GM19240 (cell line): ENCODE results near the gene LGR6.

Source experiments
- DNase-seq: peaks from one replicate; pipeline ENCODE4 v3.0.0; 2011; ENCODE audit warnings: low spot score; ENCODE audit not compliant: insufficient read length

The LGR6 gene

DNA sequence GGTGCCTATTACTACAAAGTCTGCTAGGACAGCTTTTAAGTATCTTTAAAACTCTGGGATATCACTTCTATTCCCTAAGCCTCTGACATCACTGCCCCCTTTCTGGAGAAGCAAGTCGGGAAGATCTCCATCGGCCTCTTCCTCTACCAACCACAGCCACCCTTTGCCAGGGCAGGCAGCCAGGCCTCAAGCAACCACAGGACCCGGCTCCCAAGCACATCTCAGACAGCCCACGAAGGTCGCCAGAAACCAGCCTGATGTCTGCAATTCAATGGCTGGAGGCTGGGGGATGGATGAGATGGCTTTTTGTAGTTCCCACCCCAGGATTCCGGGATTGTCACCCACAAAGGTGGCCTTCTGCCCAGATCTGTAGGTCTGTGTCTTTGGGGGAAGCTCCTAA, 70.7 kb downstream of the LGR6 start:
- DNase-seq = no peak

DNA sequence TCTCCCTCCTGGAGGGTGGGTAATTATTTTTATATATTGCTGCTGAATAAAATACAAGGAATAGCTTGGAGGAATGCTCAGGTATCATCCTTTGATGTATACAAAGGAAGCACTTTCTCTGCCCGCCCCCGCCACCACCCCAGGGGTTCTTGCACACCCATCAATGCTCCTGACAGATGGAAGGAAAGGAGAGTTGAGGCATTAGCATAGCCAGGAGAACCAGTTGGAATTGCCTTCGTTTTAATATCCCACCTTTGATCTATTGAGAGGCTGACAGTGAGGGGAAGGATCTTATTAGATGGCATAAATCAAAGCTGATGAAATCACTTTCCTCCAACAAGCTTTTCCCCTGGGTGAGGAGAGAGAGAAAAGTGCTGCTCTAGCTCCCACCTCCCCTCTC, 71.1 kb downstream of the LGR6 start:
- no peak for DNase-seq

DNA sequence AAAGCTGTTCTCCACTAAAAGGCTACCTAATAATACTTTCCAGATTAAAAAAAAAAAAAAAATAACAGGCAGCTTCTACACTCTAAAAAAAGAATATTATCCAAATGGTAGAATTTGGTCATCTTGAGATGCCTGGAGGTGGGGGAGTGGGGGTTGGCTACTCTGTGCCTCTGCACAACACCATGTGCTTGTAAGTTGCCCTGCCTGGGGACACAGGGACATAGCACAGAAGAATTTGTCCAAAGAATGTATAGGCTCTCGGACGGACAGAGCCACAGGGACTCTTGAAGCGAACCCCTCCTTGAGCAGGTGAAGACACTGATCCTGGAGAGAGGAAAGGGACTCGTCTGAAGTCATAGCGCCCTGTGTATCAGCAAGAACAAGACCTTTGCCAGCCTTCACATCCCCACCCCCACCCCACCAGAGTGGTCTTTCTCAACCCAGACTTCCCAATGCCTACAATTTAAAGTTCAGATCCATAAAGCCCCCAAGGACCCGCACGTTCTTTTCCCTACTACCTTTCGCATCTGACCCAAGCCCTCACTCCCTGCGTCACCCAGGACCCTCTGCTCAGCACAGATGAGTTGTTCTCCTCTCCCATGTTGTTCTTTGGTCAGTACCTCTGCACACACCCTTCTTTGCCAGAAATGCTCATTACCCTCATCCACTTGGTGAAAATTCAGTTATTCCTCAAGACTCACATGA, 72.6 kb downstream of the LGR6 start:
- no peak for DNase-seq

DNA sequence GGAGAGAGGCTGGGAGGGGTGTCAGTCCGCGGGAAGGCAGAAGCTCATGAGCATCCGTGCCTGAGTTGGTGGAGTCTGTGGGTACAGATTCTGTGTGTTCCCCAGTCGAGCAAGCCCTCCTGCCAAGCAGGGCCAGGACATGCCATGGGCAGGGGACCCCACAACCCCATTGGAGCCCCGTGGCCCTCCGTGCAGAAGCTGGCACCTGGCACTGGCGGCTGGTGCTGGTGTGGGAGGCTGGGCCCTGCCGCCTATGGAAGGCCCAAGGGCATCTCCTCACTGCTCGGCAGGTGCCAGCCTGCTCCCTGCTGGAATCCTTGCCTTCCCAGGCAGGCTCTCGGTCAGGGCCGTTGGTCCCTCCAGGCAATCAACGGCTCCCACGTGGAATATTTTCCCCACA, 74.4 kb downstream of the LGR6 start:
- no peak for DNase-seq

DNA sequence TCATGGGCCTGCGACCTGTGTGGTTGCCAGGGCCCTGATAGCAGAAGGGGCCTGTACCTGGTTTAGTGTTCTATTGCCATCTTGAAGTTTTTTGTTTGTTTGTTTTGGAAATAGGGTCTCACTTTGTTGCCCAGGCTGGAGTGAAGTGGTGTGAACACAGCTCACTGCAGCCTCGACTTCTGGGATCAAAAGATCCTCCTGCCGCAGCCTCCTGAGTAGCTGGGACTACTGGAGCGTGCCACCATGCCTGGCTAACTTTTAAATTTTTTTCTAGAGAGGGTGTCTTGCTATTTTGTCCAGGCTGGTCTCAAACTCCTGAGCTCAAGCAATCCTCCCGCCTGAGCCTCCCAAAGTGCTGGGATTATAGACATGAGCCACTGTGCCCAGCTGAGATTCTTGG, 75.2 kb downstream of the LGR6 start:
- DNase-seq = no peak

DNA sequence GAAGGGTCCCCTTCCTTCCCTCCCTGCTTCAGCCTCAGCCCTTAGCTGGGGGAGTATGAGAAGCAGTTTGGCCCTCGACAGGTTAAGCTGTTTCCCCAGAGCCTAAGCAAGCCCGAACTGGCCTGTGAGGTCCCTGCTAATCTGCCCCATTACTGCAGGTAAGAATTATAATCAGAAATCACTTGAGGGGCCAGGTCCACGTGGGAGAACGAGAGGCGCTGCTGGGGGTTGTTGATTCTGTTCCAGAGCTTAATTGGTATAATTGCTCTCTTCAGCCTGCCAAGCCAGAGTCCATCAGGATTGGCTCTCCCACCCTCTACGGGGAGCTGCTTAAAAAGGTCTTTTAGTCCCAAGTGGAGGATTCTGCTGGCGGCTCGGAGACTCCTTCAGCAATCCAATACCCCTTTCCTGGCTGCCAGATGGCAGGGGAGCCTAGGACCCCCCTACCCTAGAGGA, 77.3 kb downstream of the LGR6 start:
- DNase-seq = no peak

DNA sequence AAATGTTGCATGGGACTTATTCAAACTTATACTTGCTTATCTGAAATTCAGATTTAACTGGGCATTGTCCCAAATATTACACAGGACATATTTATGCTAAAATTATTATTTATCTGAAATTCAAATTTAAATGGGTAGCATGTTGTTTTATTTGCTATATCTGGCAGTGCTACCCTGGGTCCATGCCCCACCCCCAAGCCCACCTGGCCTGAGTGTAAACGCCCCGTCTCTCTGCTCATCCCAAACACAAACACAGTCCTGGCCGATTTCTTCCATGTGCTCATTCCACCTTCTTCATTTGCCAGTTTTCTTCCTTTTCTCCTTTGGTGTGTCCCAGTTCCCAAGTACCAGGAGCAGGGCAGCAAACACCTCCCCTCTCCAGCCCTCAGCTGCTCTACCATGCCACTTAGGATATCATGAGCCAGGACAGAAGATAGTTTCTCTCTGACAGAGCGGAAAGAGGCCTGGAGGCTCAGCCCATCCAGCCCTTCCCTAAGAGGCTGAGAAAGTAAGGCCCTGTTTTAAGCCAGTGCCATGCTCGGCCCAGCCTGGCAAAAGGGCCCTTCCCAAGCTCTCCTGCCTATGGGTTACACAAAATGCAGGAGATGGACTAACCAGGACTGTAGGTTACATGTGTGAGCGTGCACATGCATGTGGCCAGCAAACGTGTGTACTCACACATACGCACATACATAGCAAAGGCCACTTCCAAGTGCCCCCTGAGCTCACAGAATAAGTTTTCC, 78.7 kb downstream of the LGR6 start:
- DNase-seq = no peak

DNA sequence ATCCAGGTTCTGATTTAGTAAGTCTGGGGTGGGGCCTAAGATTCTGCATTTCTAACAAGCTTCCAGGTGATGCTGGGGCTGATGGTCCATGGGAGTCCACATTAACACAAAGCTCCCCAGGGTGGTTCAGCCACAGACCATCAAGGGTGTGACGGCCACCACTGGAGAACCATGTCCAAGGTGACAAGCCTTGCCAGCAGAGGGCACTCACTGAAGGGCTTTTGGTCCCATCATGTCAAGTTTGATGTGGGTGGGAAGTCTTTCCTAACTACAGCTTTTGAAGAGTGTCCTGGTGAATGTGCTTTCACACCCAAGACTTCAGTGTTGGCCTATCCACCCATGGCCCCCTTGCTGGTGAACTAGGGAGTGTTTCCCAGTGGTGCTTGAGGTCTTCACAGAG, 81.0 kb downstream of the LGR6 start:
- DNase-seq = no peak

DNA sequence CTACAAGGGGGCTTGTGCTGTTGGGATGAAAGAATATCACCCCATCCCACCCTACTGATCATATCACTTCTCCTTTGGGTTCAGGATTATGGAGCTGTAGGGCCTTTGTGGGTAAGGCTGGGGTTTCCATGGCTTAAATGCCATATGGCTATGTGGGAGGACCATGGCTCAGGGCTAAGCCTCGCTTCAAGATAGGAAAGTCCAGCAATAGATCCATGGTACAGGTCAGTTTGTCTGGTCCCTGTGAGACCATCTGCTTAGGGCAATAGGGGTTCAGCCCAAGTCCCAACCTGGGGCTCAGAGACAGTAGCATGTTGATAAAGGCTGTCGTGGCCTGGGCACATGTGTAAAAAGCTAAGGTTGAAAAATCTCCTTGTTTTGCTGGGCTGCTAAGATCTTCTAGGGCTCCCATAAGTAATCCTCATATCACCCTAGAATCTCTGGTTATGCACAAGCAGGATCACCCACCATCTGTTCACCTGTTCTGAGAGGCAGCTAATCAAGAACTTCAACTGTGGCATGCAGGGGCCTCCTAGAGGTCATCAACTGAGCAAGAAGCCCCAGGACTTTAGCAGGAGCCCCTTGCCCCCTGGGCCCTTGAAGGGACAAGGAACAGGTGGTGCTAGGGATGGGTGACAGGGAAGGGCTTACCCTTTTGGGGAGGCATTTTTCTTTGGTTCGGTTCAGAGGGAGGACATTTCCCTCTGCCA, 81.6 kb downstream of the LGR6 start:
- no peak for DNase-seq

DNA sequence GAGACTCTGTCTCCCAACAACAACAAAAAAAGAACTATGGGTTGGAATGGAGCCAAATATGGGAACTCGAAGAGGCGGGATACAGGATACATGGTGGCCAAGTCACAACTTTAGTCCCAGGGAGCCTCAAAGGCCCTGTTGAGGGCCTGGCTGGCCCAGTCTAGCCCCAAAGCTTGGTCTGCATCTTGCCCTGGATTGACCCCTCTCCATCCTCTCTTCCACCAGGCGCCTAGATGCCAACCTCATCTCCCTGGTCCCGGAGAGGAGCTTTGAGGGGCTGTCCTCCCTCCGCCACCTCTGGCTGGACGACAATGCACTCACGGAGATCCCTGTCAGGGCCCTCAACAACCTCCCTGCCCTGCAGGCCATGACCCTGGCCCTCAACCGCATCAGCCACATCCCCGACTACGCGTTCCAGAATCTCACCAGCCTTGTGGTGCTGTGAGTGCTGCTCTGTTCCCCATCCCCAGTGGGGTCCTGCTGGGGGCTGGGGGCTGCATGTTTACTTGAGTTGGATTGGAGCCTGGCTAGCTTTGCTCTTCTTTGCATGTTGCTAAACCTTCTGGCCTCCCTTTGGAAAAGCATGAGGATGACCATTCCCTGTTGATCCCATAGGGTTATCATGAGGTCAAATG, 82.6 kb downstream of the LGR6 start:
- no peak for DNase-seq

DNA sequence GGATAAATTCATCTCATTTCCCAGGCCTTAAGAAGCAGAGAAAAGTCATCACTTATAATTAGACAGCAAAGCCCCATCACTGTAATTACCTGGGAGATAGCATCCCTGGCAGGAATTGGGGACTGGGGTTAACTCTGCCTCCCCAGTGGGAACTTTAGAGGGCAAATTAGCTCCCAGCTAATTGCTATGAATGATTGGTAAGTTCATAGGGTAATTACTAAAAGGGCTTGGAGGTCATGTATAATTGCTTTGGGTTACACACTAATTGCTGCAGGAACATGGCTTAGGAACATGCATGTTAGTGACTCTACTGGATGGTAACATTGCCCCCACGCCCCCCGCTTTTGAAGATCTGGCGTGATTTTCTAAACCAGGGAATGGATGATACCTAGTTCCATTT, 83.3 kb downstream of the LGR6 start:
- no peak for DNase-seq

DNA sequence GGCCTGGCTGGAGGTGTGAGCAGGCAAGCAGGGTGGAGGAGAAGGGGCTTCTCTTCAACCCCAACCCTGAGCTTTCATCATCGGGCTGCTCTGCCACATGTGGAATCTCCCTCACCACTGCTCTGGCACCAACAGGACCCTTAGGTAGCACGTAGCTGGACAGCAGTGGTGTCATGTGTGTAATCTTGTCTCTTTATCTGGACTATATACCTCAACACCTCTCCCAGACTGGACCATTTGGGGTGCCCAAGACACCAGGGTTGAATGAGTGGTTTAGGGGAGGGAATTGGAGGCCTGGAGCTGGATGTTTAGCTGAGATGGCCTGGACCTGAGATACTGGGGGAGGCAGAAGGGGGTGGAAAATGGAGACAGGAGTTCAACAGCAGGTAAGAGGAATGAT, 85.2 kb downstream of the LGR6 start:
- DNase-seq = no peak

DNA sequence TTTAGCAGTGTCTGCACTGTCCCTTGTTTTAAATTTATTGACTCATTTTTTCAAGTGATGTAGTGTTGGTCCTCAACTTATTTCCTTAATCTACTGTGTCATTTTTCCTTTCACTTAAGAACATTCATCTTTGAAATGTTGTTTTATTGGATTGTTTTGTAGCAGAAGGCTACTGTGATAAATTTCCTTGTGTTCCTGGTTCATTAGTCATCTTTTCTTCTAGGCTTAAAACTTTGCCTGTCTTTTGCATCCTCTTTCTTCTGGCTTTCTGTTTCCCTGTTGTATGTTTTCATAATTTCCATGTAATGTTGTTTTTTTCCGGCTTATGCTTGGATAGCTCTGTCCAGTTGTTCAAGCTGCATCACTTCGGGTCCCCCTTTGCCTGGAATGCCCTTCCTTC, 86.2 kb downstream of the LGR6 start:
- DNase-seq = no peak

DNA sequence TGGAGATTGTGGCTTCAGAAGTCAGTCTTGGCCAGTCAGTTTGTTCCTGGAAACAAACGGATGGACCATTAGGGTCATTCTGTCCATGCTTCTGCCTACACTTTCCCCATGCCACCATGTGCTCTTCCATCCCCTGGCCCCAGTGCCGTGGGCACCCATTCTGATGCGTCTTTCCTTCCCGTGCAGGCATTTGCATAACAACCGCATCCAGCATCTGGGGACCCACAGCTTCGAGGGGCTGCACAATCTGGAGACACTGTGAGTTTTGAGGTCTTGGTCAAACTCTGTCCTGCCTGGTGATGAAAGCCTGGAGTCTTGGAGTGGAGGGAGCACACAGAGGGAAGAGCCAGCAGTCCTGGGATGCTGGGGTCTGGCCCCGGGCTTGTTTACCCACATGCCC, 87.0 kb downstream of the LGR6 start:
- no peak for DNase-seq

DNA sequence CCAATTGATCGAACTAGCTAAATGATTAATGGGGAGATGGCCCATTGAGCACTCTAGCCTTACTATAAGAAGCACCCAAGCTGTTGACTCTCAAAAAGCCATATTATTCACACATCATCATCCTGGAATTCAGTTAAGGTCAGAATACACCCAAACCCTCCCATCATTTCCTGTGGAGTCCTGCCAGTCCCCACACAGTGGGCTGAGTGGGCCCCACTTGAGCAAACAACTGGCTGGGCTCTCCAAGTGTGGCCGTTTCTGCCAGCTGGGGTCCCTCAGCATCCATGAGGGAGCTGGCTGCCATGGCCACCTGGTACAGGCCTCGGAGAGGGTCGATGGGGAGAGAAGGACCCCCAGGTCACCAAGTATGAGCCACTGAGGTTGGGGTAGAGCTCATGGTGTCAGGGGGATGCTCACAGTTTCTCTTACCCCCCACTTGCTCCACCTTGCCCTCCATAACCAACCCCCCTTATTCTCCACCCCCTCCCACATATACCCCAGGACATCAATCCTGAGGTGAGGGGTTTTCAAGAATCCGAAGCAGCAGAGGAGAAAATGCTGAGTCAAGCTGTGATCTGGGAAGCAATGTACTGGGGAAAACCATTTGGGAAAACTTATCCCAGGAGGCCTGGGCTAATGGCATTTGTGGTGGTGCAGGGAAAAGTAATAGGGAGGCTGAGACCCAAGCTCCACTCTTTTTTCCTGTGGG, 87.9 kb downstream of the LGR6 start:
- no peak for DNase-seq

DNA sequence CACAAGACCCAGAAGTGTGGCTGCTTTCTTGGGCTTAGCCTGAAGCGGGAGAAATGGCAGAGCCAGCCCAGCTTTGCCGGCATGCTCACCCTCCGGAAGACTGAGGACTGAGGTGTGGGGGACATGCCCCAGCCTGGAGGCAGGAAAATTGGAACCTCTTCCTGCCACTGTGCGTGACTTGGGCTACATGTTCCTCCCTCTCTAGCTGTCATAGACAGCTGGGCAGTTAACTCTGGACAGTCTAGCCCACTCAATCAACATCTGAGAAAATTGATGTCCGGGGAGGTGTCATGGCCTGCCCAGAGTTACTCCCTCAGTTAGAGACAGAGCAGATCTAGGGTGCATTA, 88.4 kb downstream of the LGR6 start:
- DNase-seq = no peak

DNA sequence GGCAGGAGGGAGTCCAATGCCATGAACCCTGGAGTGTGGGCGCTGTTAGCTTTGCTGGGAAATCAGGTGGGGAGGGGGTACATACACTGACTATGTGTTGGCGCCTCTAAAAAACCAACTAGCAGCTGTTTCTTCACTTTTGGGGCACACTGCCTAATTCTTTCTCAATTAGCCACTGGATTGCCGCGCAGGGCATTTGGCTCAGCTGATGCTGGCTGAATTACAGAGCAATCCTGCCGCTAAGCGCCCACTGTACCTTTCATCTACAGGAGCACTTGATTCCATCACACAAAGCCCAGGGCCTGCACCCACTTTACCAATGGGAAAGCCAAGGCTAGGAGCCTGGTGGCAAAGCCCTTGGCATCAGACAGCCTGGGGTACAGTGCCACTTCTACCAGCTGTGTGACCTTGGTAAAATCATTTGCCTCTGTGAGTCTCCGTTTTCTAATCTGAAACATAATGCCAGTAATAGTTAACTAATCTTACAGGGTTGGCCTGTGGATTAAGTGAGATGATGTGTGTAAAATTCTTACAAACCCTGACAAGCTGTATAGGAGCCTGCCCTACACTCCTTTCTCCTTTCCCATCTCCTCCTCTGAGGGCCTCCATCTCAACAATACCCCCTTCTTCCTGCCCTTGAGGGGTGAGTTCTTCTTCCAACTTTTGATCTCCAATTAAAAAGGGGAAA, 89.1 kb downstream of the LGR6 start:
- no peak for DNase-seq

DNA sequence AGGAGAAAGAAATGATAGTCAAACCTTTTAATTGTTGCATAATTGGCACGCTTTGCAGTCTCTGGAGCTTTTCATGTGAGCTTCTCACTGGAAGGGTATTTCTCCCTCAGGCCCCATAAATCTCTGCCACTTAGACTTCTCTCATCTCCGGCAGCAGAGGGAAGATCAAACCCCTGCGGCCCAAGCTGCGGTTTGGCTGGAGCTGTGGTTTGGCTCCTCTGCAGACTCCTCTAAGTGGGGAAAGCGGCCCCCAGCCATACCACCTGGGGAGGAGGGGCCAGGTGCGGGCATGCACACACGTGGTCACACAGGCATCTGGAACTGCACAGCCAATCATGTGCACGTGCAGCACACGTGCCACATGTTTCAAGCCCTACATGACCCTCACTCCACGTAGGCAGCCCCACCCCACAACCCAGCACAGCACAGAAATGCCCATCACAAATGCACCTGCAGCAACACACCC, 89.8 kb downstream of the LGR6 start:
- DNase-seq = no peak

DNA sequence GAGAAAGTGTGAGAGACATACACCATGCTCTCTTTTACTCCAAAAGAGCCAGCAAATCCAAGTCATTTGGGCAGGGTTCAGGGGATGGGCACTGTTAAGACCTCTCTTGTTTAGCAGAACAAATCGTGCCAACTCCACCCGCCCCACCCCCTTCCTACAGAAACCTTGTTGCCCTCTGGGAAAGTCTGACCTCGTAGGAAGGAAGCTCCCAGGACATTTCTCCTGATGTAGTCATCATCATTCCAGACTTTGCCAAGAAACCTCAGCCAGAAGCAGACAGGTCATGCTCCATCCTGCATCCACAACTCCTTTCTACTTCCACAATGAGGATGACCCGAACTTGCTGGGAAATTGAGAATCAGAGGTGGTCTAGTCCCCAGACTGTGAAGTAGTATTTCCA, 90.4 kb downstream of the LGR6 start:
- DNase-seq = no peak

DNA sequence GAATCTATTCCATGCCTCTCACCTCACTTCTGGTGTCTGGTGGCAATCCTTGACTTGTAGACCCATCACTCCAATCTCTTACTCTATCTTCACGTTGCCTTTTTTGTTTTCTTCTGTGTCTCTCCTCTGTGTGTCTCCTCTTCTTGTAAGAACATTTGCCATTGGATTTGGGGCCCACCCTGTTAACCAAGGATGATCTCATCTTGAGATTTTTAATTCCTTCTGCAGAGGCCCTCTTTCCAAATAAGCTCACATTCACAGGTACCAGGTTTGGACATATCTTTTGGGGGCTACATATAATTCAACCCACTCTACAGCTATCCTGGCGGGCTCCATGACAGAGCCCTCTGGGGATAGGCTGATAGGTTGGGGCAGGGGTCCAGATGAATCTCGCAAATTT, 92.3 kb downstream of the LGR6 start:
- DNase-seq = no peak

DNA sequence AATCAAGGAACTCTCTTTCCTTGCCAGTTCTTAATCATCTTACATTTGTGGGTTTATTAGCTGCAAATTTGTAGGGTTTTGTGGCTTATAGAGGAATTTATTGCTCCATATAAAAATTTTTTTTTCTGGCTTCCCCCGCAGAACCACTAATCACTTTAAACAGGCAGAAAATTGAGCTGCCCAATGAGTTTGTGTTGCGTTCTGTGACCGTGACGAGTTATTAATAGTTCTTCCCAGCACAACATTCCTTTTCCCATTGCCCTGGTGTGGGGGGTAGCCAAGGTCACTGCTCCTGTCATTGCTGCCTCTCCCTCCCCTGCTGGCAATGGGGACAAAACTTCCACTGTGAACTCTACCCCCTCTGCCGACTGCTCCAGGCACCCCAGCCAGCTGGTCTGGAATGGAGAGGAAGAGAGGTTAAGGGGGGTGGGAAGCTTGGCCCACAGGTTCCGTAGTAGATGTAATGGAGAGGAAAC, 93.1 kb downstream of the LGR6 start:
- DNase-seq = no peak
